ENCODE measurements around the gene TBL1Y. TPM values are rescaled to one million over a fixed set of nuclear protein-coding genes. Genes with fewer than 3 reads are reported as not detected.
"Not testable (repeated sequence)": the region's sequence is repeated elsewhere in the genome, so short reads cannot be mapped to it uniquely, and the experiment has no call there.

Gene TBL1Y
- total RNA-seq, 1 donor, result not detected

DNA sequence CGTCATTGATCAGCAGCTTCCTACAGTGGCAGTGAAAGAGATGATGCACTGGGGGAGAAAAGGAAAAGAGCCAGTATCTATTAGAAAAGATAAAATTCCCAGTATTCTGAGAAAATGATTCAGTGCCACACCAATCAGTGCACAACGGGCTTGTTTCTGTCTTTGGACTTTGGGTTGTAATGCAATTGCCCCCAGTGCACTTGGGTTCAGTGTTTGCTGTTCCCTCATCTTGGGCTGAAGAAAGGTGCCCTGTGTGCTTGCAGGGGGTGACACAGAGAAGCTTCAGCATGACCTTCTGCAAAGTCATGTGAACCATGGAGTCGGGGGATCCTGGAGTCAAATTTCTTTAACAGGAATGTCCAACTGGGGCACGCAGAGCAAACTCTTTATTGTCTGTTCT lies 131.5 kb downstream of the TBL1Y start:
- Histone ChIP-seq H3K4me3 (ENCODE audit: insufficient read depth, low read length) (no peak overlapping the region), H3K4me2 (ENCODE audit: insufficient read depth, low read length) (no peak overlapping the region), H2AFZ (ENCODE audit: low read length) (no peak overlapping the region), H3K9me3 (ENCODE audit: low read depth, low read length) (no peaks in the 10 kb centered on the region), H3K27ac (ENCODE audit: low read depth, low read length) (no peak overlapping the region), H3K36me3 (ENCODE audit: insufficient read depth, low read length) (no peaks in the 10 kb centered on the region), H3K27me3 (ENCODE audit: insufficient read depth, low read length) (no peaks in the 10 kb centered on the region), H3K79me2 (ENCODE audit: insufficient read depth, low read length) (no peaks in the 10 kb centered on the region), H4K20me1 (ENCODE audit: insufficient read depth, low read length) (no peaks in the 10 kb centered on the region), H3K4me1 (ENCODE audit: insufficient read depth, low read length) (no peaks in the 10 kb centered on the region)
- no peak for DNase-seq (ENCODE audit: insufficient read length, low spot score, missing footprints)
- no peak for TF ChIP-seq CTCF (IDR thresholded peaks at IDR 0.05; ENCODE audit: extremely low read depth, low read depth, low read length)

DNA sequence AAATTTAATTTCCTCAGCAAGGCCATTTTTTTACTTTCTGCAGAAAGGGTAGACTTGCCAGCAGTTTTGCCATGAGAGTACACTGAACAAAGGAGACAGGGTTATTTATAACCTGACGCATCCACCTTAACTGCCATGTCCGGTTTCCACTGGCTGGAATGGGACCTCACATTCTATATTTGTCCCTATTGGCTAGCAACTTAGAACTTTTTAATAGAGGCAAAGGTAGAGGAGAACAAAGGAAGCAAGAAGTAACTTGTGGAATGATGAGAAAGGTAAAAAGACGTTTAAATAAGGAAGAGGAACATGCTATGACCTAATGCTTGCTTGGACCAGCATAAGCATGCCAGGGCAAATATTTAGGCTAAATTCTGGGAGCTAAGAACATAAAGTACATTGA lies 142.0 kb downstream of the TBL1Y start:
- H3K9me3 ChIP-seq (ENCODE audit: low read depth, low read length); DNase-seq (ENCODE audit: insufficient read length, low spot score, missing footprints); H3K4me3 ChIP-seq (ENCODE audit: insufficient read depth, low read length); H2AFZ ChIP-seq (ENCODE audit: low read length); H3K4me2 ChIP-seq (ENCODE audit: insufficient read depth, low read length); H4K20me1 ChIP-seq (ENCODE audit: insufficient read depth, low read length); H3K27me3 ChIP-seq (ENCODE audit: insufficient read depth, low read length); H3K4me1 ChIP-seq (ENCODE audit: insufficient read depth, low read length); H3K36me3 ChIP-seq (ENCODE audit: insufficient read depth, low read length); H3K79me2 ChIP-seq (ENCODE audit: insufficient read depth, low read length); H3K27ac ChIP-seq (ENCODE audit: low read depth, low read length): not testable (repeated sequence)

DNA sequence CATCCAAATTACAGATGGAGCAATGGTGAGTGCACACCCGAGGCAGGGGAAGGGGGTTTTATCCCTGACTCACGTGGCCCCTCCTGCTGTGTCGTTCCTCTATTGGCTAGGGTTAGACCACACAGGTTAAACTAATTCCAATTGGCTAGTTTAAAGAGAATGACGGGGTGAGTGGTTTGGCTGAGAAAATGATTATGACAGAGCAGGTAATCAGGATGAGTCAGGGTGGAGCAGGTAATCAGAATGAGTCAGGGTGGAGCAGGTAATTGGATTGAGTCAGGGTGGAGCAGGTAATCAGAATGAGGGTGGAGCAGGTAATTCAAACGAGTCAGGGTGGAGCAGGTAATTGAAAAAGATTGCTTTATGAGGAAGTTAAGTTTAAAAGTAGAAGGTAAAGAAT lies 146.4 kb downstream of the TBL1Y start:
- Histone ChIP-seq H2AFZ (ENCODE audit: low read length) (no peak overlapping the region), H3K4me1 (ENCODE audit: insufficient read depth, low read length) (no peaks in the 10 kb centered on the region)

GRCh38 chrY:7078725-7079124 lies 168.2 kb downstream of the TBL1Y start:
- no peaks in the 10 kb centered on the region for H4K20me1 ChIP-seq (ENCODE audit: insufficient read depth, low read length)
- no peak overlapping the region for H3K4me3 ChIP-seq (ENCODE audit: insufficient read depth, low read length)
- no peak overlapping the region for H2AFZ ChIP-seq (ENCODE audit: low read length)

More for the DNA sequence above, 146.4 kb downstream of the TBL1Y start:
- Histone ChIP-seq H4K20me1 (ENCODE audit: insufficient read depth, low read length) (no peaks in the 10 kb centered on the region), H3K9me3 (ENCODE audit: low read depth, low read length) (no peaks in the 10 kb centered on the region), H3K27me3 (ENCODE audit: insufficient read depth, low read length) (no peaks in the 10 kb centered on the region), H3K27ac (ENCODE audit: low read depth, low read length) (no peak overlapping the region), H3K4me3 (ENCODE audit: insufficient read depth, low read length) (no peak overlapping the region), H3K79me2 (ENCODE audit: insufficient read depth, low read length) (no peaks in the 10 kb centered on the region), H3K36me3 (ENCODE audit: insufficient read depth, low read length) (no peaks in the 10 kb centered on the region), H3K4me2 (ENCODE audit: insufficient read depth, low read length) (no peak overlapping the region)
- no peak for DNase-seq (ENCODE audit: insufficient read length, low spot score, missing footprints)
- no peak for TF ChIP-seq CTCF (IDR thresholded peaks at IDR 0.05; ENCODE audit: extremely low read depth, low read depth, low read length)

GRCh38 chrY:7080548-7080947 lies 170.1 kb downstream of the TBL1Y start:
- not testable (repeated sequence) for H3K4me2 ChIP-seq (ENCODE audit: insufficient read depth, low read length); H3K9me3 ChIP-seq (ENCODE audit: low read depth, low read length); H3K27ac ChIP-seq (ENCODE audit: low read depth, low read length); H3K36me3 ChIP-seq (ENCODE audit: insufficient read depth, low read length); H3K4me1 ChIP-seq (ENCODE audit: insufficient read depth, low read length); H3K27me3 ChIP-seq (ENCODE audit: insufficient read depth, low read length); DNase-seq (ENCODE audit: insufficient read length, low spot score, missing footprints); H4K20me1 ChIP-seq (ENCODE audit: insufficient read depth, low read length); H3K4me3 ChIP-seq (ENCODE audit: insufficient read depth, low read length); H2AFZ ChIP-seq (ENCODE audit: low read length); H3K79me2 ChIP-seq (ENCODE audit: insufficient read depth, low read length)

More at GRCh38 chrY:7078725-7079124, 168.2 kb downstream of the TBL1Y start:
- no peak for DNase-seq (ENCODE audit: insufficient read length, low spot score, missing footprints)
- no peak overlapping the region for H3K4me2 ChIP-seq (ENCODE audit: insufficient read depth, low read length)
- H3K4me1 ChIP-seq (ENCODE audit: insufficient read depth, low read length), result no peaks in the 10 kb centered on the region
- no peaks in the 10 kb centered on the region for H3K36me3 ChIP-seq (ENCODE audit: insufficient read depth, low read length)
- H3K27me3 ChIP-seq (ENCODE audit: insufficient read depth, low read length), result no peaks in the 10 kb centered on the region
- H3K9me3 ChIP-seq (ENCODE audit: low read depth, low read length), result no peaks in the 10 kb centered on the region
- H3K79me2 ChIP-seq (ENCODE audit: insufficient read depth, low read length), result no peaks in the 10 kb centered on the region
- TF ChIP-seq CTCF (IDR thresholded peaks at IDR 0.05; ENCODE audit: extremely low read depth, low read depth, low read length), result no peak
- no peak overlapping the region for H3K27ac ChIP-seq (ENCODE audit: low read depth, low read length)

Data from osteoblast (primary cell).